ENCODE results near the gene ANKRD27. TPM values are rescaled to one million over a fixed set of nuclear protein-coding genes. Genes with fewer than 3 reads are reported as not detected.

The ANKRD27 gene
- total and polyA plus RNA-seq, 10 of the 15 experiments (the other 5 are each of a cell fraction or from before 2014, with no cell fraction given) = 2.8 to 49.9 (median 28.5) TPM

DNA sequence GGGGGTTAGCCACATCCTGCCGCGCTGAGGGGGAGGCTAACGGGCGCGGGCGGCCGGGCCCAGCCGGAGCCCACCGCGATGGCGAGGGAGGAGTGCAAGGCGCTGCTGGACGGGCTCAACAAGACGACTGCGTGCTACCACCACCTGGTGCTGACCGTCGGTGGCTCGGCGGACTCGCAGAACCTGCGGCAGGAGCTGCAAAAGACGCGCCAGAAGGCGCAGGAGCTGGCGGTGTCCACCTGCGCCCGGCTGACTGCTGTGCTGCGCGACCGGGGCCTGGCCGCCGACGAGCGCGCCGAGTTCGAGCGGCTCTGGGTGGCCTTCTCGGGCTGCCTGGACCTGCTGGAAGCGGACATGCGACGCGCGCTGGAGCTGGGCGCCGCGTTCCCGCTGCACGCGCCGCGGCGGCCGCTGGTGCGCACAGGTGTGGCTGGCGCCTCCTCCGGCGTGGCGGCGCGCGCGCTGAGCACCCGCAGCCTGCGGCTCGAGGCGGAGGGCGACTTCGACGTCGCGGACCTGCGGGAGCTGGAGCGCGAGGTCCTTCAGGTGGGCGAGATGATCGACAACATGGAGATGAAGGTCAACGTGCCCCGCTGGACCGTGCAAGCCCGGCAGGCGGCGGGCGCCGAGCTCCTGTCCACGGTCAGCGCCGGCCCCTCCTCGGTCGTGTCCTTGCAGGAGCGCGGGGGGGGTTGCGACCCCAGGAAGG, 1.4 kb upstream of the ANKRD27 start (continued):
- TF ChIP-seq TCF3 (IDR thresholded peaks at IDR 0.05; ENCODE audit: borderline replicate concordance, insufficient read depth, low read depth, low read length) (no peak), SRF (IDR thresholded peaks at IDR 0.05; ENCODE audit: low read depth in 2 of 2, low read length in 2 of 2) (no peak), MYB (IDR thresholded peaks at IDR 0.05; ENCODE audit: borderline replicate concordance, low read depth, low read length) (no peak), NFYA (IDR thresholded peaks at IDR 0.05; ENCODE audit: borderline replicate concordance, low read depth, low read length) (no peak), IRF5 (IDR thresholded peaks at IDR 0.05; ENCODE audit: borderline replicate concordance) (no peak), IKZF2 (IDR thresholded peaks at IDR 0.05) (no peak), SMAD5 (IDR thresholded peaks at IDR 0.05; ENCODE audit: low read depth) (no peak), YY1 (IDR thresholded peaks at IDR 0.05; ENCODE audit: low read depth, low read length) (no peak), IRF4 (IDR thresholded peaks at IDR 0.05; ENCODE audit: low read depth, low read length) (no peak), SUZ12 (IDR thresholded peaks at IDR 0.05; ENCODE audit: unreplicated experiment) (peak; percentile 50), TARDBP (IDR thresholded peaks at IDR 0.05; ENCODE audit: borderline replicate concordance) (no peak), SMC3 (IDR thresholded peaks at IDR 0.05; ENCODE audit: borderline replicate concordance, low read length) (no peak), ZZZ3 (IDR thresholded peaks at IDR 0.05; ENCODE audit: control insufficient read depth, insufficient read length, low read depth) (no peak), CEBPB (IDR thresholded peaks at IDR 0.05; ENCODE audit: borderline replicate concordance in 1 of 2, low read depth in 2 of 2, low read length in 2 of 2) (no peak), RAD51 (IDR thresholded peaks at IDR 0.05) (no peak), JUND (IDR thresholded peaks at IDR 0.05; ENCODE audit: low read depth, low read length) (no peak), JUNB (IDR thresholded peaks at IDR 0.05) (no peak), USF2 (IDR thresholded peaks at IDR 0.05; ENCODE audit: borderline replicate concordance, low read depth, low read length) (no peak), ZBTB11 (CRISPR knock-in tag; IDR thresholded peaks at IDR 0.05) (no peak), SIN3A (IDR thresholded peaks at IDR 0.05; ENCODE audit: low read depth, low read length) (no peak), ZNF622 (IDR thresholded peaks at IDR 0.05) (no peak), FOXM1 (IDR thresholded peaks at IDR 0.05; ENCODE audit: low read depth, low read length) (no peak), EGR1 (IDR thresholded peaks at IDR 0.05; ENCODE audit: borderline replicate concordance in 1 of 2, low read depth in 2 of 2, low read length in 2 of 2) (0 out of 3 replicates have a peak, but pooled peaks of 1 of the 2 experiments have one; percentile 48), ZNF384 (IDR thresholded peaks at IDR 0.05; ENCODE audit: borderline replicate concordance, low read depth, low read length) (no peak), ZNF207 (IDR thresholded peaks at IDR 0.05; ENCODE audit: borderline replicate concordance) (no peak), POLR2AphosphoS2 (IDR thresholded peaks at IDR 0.05; ENCODE audit: low read depth, low read length) (no peak), STAT3 (IDR thresholded peaks at IDR 0.05; ENCODE audit: low read depth, low read length) (no peak)

Data from GM12878 (cell line).